ENCODE data around the gene DIO1.

The DIO1 gene

GRCh38 chr1:53918343-53918742 lies 24.4 kb downstream of the DIO1 start:
- Histone ChIP-seq H3K4me1 (ENCODE audit: control extremely low read depth in 1 of 4, control insufficient read depth in 4 of 4, insufficient read depth in 4 of 4, low read length in 3 of 4) (peaks cover 0 to 4% (median 0%) of the 10 kb centered on the region in 4 experiments), H3K9me3 (ENCODE audit: control extremely low read depth in 1 of 5, control insufficient read depth in 4 of 5, insufficient read depth in 2 of 5, low read depth in 1 of 5, low read length in 4 of 5) (peaks cover 0 to 2% (median 0%) of the 10 kb centered on the region in 5 experiments), H3K27me3 (replicated peaks in 2 of 5; ENCODE audit: control insufficient read depth in 4 of 5, insufficient read depth in 5 of 5, low read length in 4 of 5) (no peaks in the 10 kb centered on the region), H3K27ac (ENCODE audit: insufficient read depth in 1 of 2, low read depth in 1 of 2, low read length in 2 of 2, poor library complexity in 1 of 2, severe bottlenecking in 2 of 2) (no peak overlapping the region), H3K36me3 (ENCODE audit: control insufficient read depth in 4 of 4, insufficient read depth in 4 of 4, low read length in 3 of 4) (peaks cover 8 to 39% (median 25%) of the 10 kb centered on the region in 4 experiments), H3K4me3 (ENCODE audit: control insufficient read depth in 1 of 7, extremely low read depth in 1 of 7, insufficient read depth in 4 of 7, low read depth in 2 of 7, low read length in 6 of 7) (no peak overlapping the region)
- no peak for DNase-seq
- 96% methylated on average over 4 of the region's 5 CpGs for WGBS (ENCODE audit: insufficient coverage)
- ChIA-PET POLR2A (no interaction called here), CTCF (interaction anchor here (0.6 kb wide), 1 partner anchor 35 kb away, joined by 3 read pairs; no protein-coding TSS in a partner anchor)

GRCh38 chr1:53919675-53920066 lies 25.7 kb downstream of the DIO1 start:
- Histone ChIP-seq H3K9me3 (ENCODE audit: control extremely low read depth in 1 of 5, control insufficient read depth in 4 of 5, insufficient read depth in 2 of 5, low read depth in 1 of 5, low read length in 4 of 5) (peaks cover 0 to 2% (median 0%) of the 10 kb centered on the region in 5 experiments), H3K4me3 (ENCODE audit: control insufficient read depth in 1 of 7, extremely low read depth in 1 of 7, insufficient read depth in 4 of 7, low read depth in 2 of 7, low read length in 6 of 7) (no peak overlapping the region), H3K4me1 (ENCODE audit: control extremely low read depth in 1 of 4, control insufficient read depth in 4 of 4, insufficient read depth in 4 of 4, low read length in 3 of 4) (peaks cover 0 to 4% (median 0%) of the 10 kb centered on the region in 4 experiments), H3K27ac (ENCODE audit: insufficient read depth in 1 of 2, low read depth in 1 of 2, low read length in 2 of 2, poor library complexity in 1 of 2, severe bottlenecking in 2 of 2) (no peak overlapping the region), H3K27me3 (replicated peaks in 2 of 5; ENCODE audit: control insufficient read depth in 4 of 5, insufficient read depth in 5 of 5, low read length in 4 of 5) (no peaks in the 10 kb centered on the region), H3K36me3 (ENCODE audit: control insufficient read depth in 4 of 4, insufficient read depth in 4 of 4, low read length in 3 of 4) (peaks cover 8 to 43% (median 28%) of the 10 kb centered on the region in 4 experiments)
- DNase-seq, result peak in 2 of 3 donors; percentile 47 to 56
- POLR2A ChIA-PET, result no interaction called here
- 78% methylated on average over 2 of the region's 3 CpGs for WGBS (ENCODE audit: insufficient coverage)
- CTCF ChIA-PET, result interaction anchor here (1.0 kb wide), 1 partner anchor 40 kb away, joined by 4 read pairs; no protein-coding TSS in a partner anchor

- WGBS (ENCODE audit: insufficient coverage), result no CpG with 5 or more reads among the region's 2 CpGs
- Histone ChIP-seq H3K9me3 (ENCODE audit: control extremely low read depth in 1 of 5, control insufficient read depth in 4 of 5, insufficient read depth in 2 of 5, low read depth in 1 of 5, low read length in 4 of 5) (peaks cover 0 to 8% (median 3%) of the 10 kb centered on the region in 5 experiments), H3K27me3 (replicated peaks in 2 of 5; ENCODE audit: control insufficient read depth in 4 of 5, insufficient read depth in 5 of 5, low read length in 4 of 5) (no peaks in the 10 kb centered on the region), H3K4me1 (ENCODE audit: control extremely low read depth in 1 of 4, control insufficient read depth in 4 of 4, insufficient read depth in 4 of 4, low read length in 3 of 4) (peaks cover 0 to 6% (median 1%) of the 10 kb centered on the region in 4 experiments), H3K4me3 (ENCODE audit: control insufficient read depth in 1 of 7, extremely low read depth in 1 of 7, insufficient read depth in 4 of 7, low read depth in 2 of 7, low read length in 6 of 7) (no peak overlapping the region), H3K27ac (ENCODE audit: insufficient read depth in 1 of 2, low read depth in 1 of 2, low read length in 2 of 2, poor library complexity in 1 of 2, severe bottlenecking in 2 of 2) (no peak overlapping the region), H3K36me3 (ENCODE audit: control insufficient read depth in 4 of 4, insufficient read depth in 4 of 4, low read length in 3 of 4) (peaks cover 9 to 37% (median 24%) of the 10 kb centered on the region in 4 experiments)
- ChIA-PET POLR2A (no interaction called here), CTCF (interaction anchor here (1.1 to 1.7 kb wide), 4 partner anchors 13 to 58 kb away, joined by 3 to 5 read pairs (median 4); no protein-coding TSS in a partner anchor)
- DNase-seq, result no peak
Observed at GRCh38 chr1:53927376-53927881, 33.4 kb downstream of the DIO1 start.

- DNase-seq, result no peak
- CTCF ChIA-PET, result interaction anchor here (1.0 kb wide), 1 partner anchor 30 kb away, joined by 3 read pairs; no protein-coding TSS in a partner anchor
- H3K27me3 ChIP-seq (replicated peaks in 2 of 5; ENCODE audit: control insufficient read depth in 4 of 5, insufficient read depth in 5 of 5, low read length in 4 of 5), result no peaks in the 10 kb centered on the region
- H3K4me1 ChIP-seq (ENCODE audit: control extremely low read depth in 1 of 4, control insufficient read depth in 4 of 4, insufficient read depth in 4 of 4, low read length in 3 of 4), result peaks cover 0 to 6% (median 1%) of the 10 kb centered on the region in 4 experiments
- H3K9me3 ChIP-seq (ENCODE audit: control extremely low read depth in 1 of 5, control insufficient read depth in 4 of 5, insufficient read depth in 2 of 5, low read depth in 1 of 5, low read length in 4 of 5), result peaks cover 3 to 19% (median 6%) of the 10 kb centered on the region in 5 experiments
- POLR2A ChIA-PET, result no interaction called here
- H3K4me3 ChIP-seq (ENCODE audit: control insufficient read depth in 1 of 7, extremely low read depth in 1 of 7, insufficient read depth in 4 of 7, low read depth in 2 of 7, low read length in 6 of 7), result no peak overlapping the region
- WGBS (ENCODE audit: insufficient coverage), result no CpG with 5 or more reads among the region's 2 CpGs
- peaks cover 8 to 33% (median 22%) of the 10 kb centered on the region in 4 experiments for H3K36me3 ChIP-seq (ENCODE audit: control insufficient read depth in 4 of 4, insufficient read depth in 4 of 4, low read length in 3 of 4)
- peak overlapping the region in 1 of 2 experiments; percentile 15 for H3K27ac ChIP-seq (ENCODE audit: insufficient read depth in 1 of 2, low read depth in 1 of 2, low read length in 2 of 2, poor library complexity in 1 of 2, severe bottlenecking in 2 of 2)
Observed at GRCh38 chr1:53929246-53929960, 35.4 kb downstream of the DIO1 start.

GRCh38 chr1:53930932-53931331 lies 36.9 kb downstream of the DIO1 start:
- DNase-seq, result no peak
- Histone ChIP-seq H3K4me1 (ENCODE audit: control extremely low read depth in 1 of 4, control insufficient read depth in 4 of 4, insufficient read depth in 4 of 4, low read length in 3 of 4) (peaks cover 0 to 6% (median 1%) of the 10 kb centered on the region in 4 experiments), H3K4me3 (ENCODE audit: control insufficient read depth in 1 of 7, extremely low read depth in 1 of 7, insufficient read depth in 4 of 7, low read depth in 2 of 7, low read length in 6 of 7) (no peak overlapping the region), H3K27ac (ENCODE audit: insufficient read depth in 1 of 2, low read depth in 1 of 2, low read length in 2 of 2, poor library complexity in 1 of 2, severe bottlenecking in 2 of 2) (no peak overlapping the region), H3K9me3 (ENCODE audit: control extremely low read depth in 1 of 5, control insufficient read depth in 4 of 5, insufficient read depth in 2 of 5, low read depth in 1 of 5, low read length in 4 of 5) (peaks cover 8 to 31% (median 11%) of the 10 kb centered on the region in 5 experiments), H3K36me3 (ENCODE audit: control insufficient read depth in 4 of 4, insufficient read depth in 4 of 4, low read length in 3 of 4) (peaks cover 14 to 43% (median 27%) of the 10 kb centered on the region in 4 experiments), H3K27me3 (replicated peaks in 2 of 5; ENCODE audit: control insufficient read depth in 4 of 5, insufficient read depth in 5 of 5, low read length in 4 of 5) (no peaks in the 10 kb centered on the region)
- ChIA-PET POLR2A (no interaction called here), CTCF (interaction anchor here (1.1 to 1.4 kb wide), 2 partner anchors 21 to 54 kb away, joined by 3 read pairs; no protein-coding TSS in a partner anchor)
- WGBS (ENCODE audit: insufficient coverage), result no CpG with 5 or more reads among the region's 3 CpGs

- Histone ChIP-seq H3K27me3 (replicated peaks in 2 of 5; ENCODE audit: control insufficient read depth in 4 of 5, insufficient read depth in 5 of 5, low read length in 4 of 5) (no peaks in the 10 kb centered on the region), H3K9me3 (ENCODE audit: control extremely low read depth in 1 of 5, control insufficient read depth in 4 of 5, insufficient read depth in 2 of 5, low read depth in 1 of 5, low read length in 4 of 5) (peaks cover 8 to 31% (median 11%) of the 10 kb centered on the region in 5 experiments), H3K27ac (ENCODE audit: insufficient read depth in 1 of 2, low read depth in 1 of 2, low read length in 2 of 2, poor library complexity in 1 of 2, severe bottlenecking in 2 of 2) (no peak overlapping the region), H3K4me3 (ENCODE audit: control insufficient read depth in 1 of 7, extremely low read depth in 1 of 7, insufficient read depth in 4 of 7, low read depth in 2 of 7, low read length in 6 of 7) (no peak overlapping the region), H3K36me3 (ENCODE audit: control insufficient read depth in 4 of 4, insufficient read depth in 4 of 4, low read length in 3 of 4) (peaks cover 14 to 43% (median 28%) of the 10 kb centered on the region in 4 experiments), H3K4me1 (ENCODE audit: control extremely low read depth in 1 of 4, control insufficient read depth in 4 of 4, insufficient read depth in 4 of 4, low read length in 3 of 4) (peaks cover 0 to 6% (median 1%) of the 10 kb centered on the region in 4 experiments)
- no peak for DNase-seq
- ChIA-PET CTCF (interaction anchor here (1.1 to 2.1 kb wide), 3 partner anchors 11 to 54 kb away, joined by 3 to 6 read pairs (median 3); no protein-coding TSS in a partner anchor), POLR2A (no interaction called here)
- no CpG with 5 or more reads among the region's 2 CpGs for WGBS (ENCODE audit: insufficient coverage)
Observed at GRCh38 chr1:53931523-53931922, 37.5 kb downstream of the DIO1 start.
